Measurements from ENCODE around the gene MKNK2. TPM values are rescaled to one million over a fixed set of nuclear protein-coding genes. Genes with fewer than 3 reads are reported as not detected.
A peak's percentile ranks its signal among the peaks of the same experiment; 100 is the strongest.
"Not testable (repeated sequence)": the region's sequence is repeated elsewhere in the genome, so short reads cannot be mapped to it uniquely, and the experiment has no call there.

MKNK2 gene
- polyA plus RNA-seq (ENCODE audit: insufficient read length in 4 of 4) = 10 to 100 TPM; 62.2 to 94.8 (median 66.3) TPM

DNA sequence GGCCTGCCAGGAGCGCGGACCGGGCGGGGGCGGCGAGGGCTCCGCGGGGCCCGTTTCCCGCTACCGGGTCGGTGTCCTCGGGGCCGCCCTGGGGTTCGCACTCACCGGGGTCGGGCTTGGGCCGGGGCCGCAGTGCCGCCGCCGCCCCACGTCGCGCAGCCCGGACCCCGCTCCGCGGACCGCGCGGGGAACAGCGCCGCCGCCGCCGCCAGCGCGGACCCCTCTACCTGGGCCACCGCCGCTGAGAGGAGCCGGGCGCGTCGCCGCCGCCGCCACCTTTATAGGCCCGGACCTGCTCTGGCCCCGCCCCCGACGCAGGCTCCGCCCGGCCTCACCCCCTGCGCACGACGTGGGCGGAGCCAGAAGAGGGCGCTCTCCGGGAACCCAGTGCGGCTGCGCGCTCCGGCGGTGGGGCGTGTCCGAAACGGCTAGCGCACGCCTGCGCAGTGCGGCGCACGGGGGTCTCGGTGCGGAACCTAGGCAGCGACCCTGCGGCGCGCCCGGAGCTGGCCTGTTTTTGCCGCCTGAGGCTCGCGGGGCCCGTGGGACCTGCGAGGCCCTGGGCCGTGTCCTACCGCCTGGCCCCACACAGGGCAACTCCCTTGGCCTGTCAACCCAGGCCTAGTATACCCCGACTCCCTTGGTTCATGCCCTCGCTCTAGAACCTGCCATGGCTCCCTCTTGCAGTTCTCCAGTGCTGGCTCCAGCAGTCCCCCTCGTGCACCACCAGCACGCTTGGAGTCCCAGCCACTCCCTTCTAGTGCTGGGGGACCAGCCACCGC lies at the start of gene MKNK2:
Gene MKNK2, minus strand, starts transcription at position 254 of the 782 bp plus-strand sequence. CDS start 393 bp downstream, outside the sequence.
- peak; percentile 76 to 89 (median 82) for DNase-seq (ENCODE audit: low read depth in 4 of 4, low spot score in 3 of 4)

DNA sequence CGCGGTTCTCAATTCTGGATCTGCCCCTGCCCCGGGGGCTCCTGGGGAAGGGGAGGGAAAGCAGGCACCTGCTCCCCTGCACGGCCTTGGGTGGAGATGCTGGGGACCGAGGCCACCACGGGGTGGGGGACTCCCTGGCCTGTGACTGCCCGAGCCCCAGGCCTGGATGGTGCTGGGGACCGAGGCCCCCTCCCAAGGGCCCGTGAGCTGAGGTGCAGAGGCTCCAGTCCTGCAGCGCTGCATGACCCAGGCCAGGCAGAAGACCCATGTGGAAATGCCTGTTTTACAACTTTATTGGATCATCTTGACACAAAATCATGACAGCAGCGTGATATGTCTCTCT lies 49.6 kb upstream of the MKNK2 start:
- DNase-seq (ENCODE audit: low read depth in 4 of 4, low spot score in 3 of 4) = no peak

GRCh38 chr19:2099937-2100718 lies 49.1 kb upstream of the MKNK2 start:
- DNase-seq (ENCODE audit: low read depth in 4 of 4, low spot score in 3 of 4) = no peak

DNA sequence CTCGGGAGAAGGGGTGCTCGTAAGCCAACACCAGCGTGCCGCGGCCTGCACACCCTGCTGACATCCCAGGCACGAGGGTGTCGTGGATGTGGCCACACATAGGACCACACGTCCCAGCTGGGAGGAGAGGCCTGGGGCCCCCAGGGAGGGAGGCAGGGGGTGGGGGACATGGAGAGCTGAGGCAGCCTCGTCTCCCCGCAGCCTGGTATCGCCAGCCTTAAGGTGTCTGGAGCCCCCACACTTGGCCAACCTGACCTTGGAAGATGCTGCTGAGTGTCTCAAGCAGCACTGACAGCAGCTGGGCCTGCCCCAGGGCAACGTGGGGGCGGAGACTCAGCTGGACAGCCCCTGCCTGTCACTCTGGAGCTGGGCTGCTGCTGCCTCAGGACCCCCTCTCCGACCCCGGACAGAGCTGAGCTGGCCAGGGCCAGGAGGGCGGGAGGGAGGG lies 48.0 kb upstream of the MKNK2 start:
- DNase-seq (ENCODE audit: low read depth in 4 of 4, low spot score in 3 of 4) = no peak

DNA sequence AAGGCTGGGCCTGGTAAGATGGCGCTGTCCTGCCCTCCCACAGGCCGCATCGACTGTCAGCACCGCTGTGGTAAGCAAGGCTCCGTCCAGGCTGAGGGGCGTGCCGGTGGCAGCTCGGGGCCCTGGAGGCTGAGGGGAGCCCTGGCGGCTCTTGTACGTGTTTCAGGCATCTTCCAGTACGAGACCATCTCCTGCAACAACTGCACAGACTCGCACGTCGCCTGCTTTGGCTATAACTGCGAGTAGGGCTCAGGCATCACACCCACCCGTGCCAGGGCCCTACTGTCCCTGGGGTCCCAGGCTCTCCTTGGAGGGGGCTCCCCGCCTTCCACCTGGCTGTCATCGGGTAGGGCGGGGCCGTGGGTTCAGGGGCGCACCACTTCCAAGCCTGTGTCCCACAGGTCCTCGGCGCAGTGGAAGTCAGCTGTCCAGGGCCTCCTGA lies 46.9 kb upstream of the MKNK2 start:
- no peak for DNase-seq (ENCODE audit: low read depth in 4 of 4, low spot score in 3 of 4)

DNA sequence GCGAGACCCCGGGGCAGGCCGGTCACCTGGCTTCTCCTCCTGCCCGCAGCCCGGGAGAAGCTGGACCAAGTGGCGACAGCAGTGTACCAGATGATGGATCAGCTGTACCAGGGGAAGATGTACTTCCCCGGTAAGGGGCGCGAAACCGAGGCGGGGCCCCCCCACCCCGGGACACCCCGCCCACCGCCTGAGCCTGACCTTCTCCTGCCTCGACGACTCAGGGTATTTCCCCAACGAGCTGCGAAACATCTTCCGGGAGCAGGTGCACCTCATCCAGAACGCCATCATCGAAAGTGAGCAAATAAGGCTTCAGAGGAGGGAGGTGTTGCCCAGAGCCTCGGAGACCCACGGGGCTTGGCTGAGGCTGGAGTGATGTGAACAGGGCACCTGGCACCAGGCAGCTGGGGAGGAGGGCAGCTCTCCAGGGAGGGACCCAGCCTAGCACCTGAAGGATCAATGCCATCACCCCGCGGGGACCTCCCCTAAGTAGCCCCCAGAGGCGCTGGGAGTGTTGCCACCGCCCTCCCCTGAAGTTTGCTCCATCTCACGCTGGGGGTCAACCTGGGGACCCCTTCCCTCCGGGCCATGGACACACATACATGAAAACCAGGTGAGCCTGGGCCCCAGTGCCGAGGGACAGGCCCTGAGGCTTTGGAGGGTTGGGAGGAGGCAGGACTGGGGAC lies 46.3 kb upstream of the MKNK2 start:
- DNase-seq (ENCODE audit: low read depth in 4 of 4, low spot score in 3 of 4) = no peak

- peak; percentile 92 to 98 (median 94) for DNase-seq (ENCODE audit: low read depth in 4 of 4, low spot score in 3 of 4)
These were observed 45.6 kb upstream of the MKNK2 start, which contains the start of gene IZUMO4 for GRCh38 chr19:2096480-2097202. TSS of gene IZUMO4 (plus strand) at chr19:2096915. CDS start at chr19:2096946, 31 bp downstream.

- DNase-seq (ENCODE audit: low read depth in 4 of 4, low spot score in 3 of 4) = peak in 3 of 4 donors; percentile 84 to 88 (median 86)
These were observed 45.0 kb upstream of the MKNK2 start, which contains the start of gene MOB3A for GRCh38 chr19:2096034-2096479. TSS of gene MOB3A (minus strand) at chr19:2096326. CDS start at chr19:2078560, 17,766 bp downstream.

DNA sequence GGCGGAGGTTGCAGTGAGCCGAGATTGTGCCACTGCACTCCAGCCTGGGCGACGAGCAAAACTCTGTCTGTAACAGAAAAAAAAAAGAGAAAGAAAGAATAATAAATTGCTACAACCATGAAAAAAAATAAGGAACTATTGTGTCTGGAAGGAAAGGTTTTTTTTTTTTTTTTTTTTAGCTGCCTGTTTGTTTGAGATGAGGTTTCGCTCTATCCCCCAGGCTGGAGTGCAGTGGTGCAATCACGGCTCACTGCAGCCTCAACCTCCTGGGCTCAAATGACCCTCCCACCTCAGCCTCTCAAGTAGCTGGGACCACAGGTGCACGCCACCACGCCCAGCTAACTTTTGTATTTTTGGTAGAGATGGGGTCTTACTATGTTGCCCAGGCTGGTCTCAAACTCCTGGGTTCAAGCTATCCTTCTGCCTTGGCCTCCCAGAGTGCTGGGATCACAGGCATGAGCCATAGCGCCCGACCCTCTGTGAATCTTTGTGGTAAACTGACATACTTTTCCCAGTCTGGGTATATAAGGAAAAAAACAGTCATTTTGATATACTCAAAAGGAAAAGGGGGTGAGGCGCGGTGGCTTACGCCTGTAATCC lies 41.0 kb upstream of the MKNK2 start:
- not testable (repeated sequence) for DNase-seq (ENCODE audit: low read depth in 4 of 4, low spot score in 3 of 4)

DNA sequence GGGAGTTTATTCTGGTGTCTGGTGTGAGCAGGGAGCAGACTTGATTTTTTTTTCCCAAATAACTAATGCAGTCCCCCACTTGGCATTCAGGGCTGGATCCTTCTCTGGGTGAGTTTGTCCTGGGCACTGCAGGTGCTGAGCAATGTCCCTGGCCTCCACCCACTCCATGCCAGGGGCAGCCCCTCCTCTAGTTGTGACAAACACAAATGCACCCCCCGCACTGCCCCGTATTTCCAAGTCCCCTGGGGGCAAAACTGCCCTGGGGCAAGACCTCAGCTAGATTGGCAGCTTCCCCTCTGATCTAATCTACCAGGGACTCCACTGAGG lies 38.6 kb upstream of the MKNK2 start:
- no peak for DNase-seq (ENCODE audit: low read depth in 4 of 4, low spot score in 3 of 4)

GRCh38 chr19:2089001-2089711 lies 38.1 kb upstream of the MKNK2 start:
- DNase-seq (ENCODE audit: low read depth in 4 of 4, low spot score in 3 of 4) = no peak

DNA sequence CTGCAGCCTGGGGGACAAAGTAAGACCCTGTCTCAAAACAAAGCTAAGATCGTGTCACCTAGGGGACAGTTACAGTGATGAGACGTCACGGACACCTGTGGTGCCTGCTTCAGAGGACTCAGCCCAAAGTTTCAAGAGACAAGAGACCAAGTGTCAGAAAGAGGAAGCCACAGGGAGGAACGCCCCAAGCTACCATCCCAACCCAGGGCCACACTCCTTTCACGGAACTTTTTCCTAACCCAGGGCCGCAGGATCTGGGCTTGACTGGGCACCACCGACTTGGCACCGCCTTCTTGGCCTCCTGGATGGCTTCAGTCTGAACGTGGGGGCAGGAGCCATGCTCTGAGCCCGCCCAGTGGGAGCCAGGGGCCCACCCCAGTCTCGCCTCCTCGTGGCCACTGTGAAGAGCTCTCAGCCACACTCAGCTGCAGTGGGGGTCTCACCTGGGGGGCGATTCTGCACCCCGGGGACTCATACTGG lies 36.6 kb upstream of the MKNK2 start:
- DNase-seq (ENCODE audit: low read depth in 4 of 4, low spot score in 3 of 4) = no peak

DNA sequence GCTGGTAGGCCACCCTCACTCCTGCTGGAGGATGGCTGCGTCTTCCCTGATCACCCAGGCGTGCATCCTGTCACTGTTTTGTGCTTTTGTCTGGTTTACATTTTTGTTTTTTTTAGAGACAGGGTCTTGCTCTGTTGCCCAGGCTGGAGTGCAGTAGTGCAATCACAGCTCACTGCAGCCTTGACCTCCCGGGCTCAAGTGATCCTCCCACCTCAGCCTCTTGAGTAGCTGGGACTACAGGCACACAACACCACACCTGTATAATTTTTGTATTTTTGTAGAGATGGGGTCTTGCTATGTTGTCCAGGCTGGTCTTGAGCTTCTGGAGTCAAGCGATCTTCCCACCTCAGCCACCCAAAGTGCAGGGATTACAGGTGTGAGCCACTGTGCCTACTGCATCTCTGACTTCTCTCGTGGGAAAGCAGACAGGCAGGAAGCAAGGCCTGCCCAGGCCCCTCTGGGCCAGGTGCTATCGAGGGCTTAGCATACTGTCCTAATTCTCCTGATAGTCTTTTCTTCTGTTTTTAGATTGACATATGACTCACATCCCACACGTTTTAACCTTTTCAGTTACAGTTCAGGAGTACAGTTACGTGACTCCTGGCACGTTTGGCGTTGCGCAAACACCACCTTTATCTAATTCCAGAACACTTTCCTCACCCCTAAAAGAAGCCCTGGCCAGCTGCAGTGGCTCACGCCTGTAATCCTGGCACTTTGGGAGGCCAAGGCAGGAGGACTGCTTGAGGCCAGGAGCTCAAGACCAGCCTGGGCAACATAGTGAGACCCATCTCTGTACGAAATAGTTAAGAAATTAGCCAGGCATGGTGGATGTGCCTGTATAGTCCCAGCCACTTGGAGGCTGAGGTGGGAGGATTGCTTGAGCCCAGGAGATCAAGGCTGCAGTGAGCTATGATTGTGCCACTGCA lies 35.9 kb upstream of the MKNK2 start:
- not testable (repeated sequence) for DNase-seq (ENCODE audit: low read depth in 4 of 4, low spot score in 3 of 4)

- DNase-seq (ENCODE audit: low read depth in 4 of 4, low spot score in 3 of 4) = no peak
These were observed 34.1 kb upstream of the MKNK2 start for GRCh38 chr19:2084993-2085720.

- DNase-seq (ENCODE audit: low read depth in 4 of 4, low spot score in 3 of 4) = no peak
These were observed 32.3 kb upstream of the MKNK2 start for GRCh38 chr19:2083174-2083854.

- no peak for DNase-seq (ENCODE audit: low read depth in 4 of 4, low spot score in 3 of 4)
These were observed 31.1 kb upstream of the MKNK2 start for GRCh38 chr19:2081873-2082810.
